OCI-LY3 (cell line): ENCODE data around the gene CCDC102B.
"Not testable (repeated sequence)": the region's sequence is repeated elsewhere in the genome, so short reads cannot be mapped to it uniquely, and the experiment has no call there.

ENCODE experiments used
- H2AFZ ChIP-seq: fragments of 200-600, 300-600 bp; shearing (Covaris generic); 2 replicates; pipeline ENCODE4 v1.6.0; 2014; ENCODE audit warnings: antibody characterized with exemption, low read depth, low read length
- H3K27ac ChIP-seq: fragments of 200-600, 300-600 bp; sonication (generic); 2 replicates; pipeline ENCODE4 v1.5.1; 2014; ENCODE audit warnings: mild to moderate bottlenecking, low read length, moderate library complexity, mixed read lengths
- H3K27me3 ChIP-seq: fragments of 200-600, 300-600 bp; sonication (generic); 2 replicates; pipeline ENCODE4 v1.6.1; 2014; ENCODE audit warnings: low read depth, low read length, mixed read lengths
- H3K36me3 ChIP-seq: fragments of 200-600, 300-600 bp; sonication (generic); replicated peaks from 2 replicates; pipeline ENCODE3; 2014; ENCODE audit warnings: low read depth, low read length, mixed read lengths
- H3K4me1 ChIP-seq: fragments of 300-600, 200-600 bp; sonication (generic); 2 replicates; pipeline ENCODE4 v1.6.1; 2014; ENCODE audit warnings: low read length, mixed read lengths
- H3K4me2 ChIP-seq: fragments of 200-600, 300-600 bp; sonication (generic); 2 replicates; pipeline ENCODE4 v1.6.1; 2014; ENCODE audit warnings: low read length, mixed read lengths
- H3K4me3 ChIP-seq: fragments of 300-600, 200-600 bp; sonication (generic); 2 replicates; pipeline ENCODE4 v1.5.1; 2014; ENCODE audit warnings: antibody characterized with exemption, mild to moderate bottlenecking, low read length, moderate library complexity
- H3K79me2 ChIP-seq: fragments of 300-600, 200-600 bp; shearing (Covaris generic); 2 replicates; pipeline ENCODE4 v1.6.1; 2014; ENCODE audit warnings: mild to moderate bottlenecking, low read length, mixed read lengths
- H3K9ac ChIP-seq: fragments of 300-600, 200-600 bp; shearing (Covaris generic); 2 replicates; pipeline ENCODE4 v1.6.0; 2014; ENCODE audit warnings: mild to moderate bottlenecking, low read length, moderate library complexity
- H3K9me3 ChIP-seq: fragments of 200-600, 300-600 bp; shearing (Covaris generic); 2 replicates; pipeline ENCODE4 v1.6.1; 2014; ENCODE audit warnings: low read length, mixed read lengths; ENCODE audit not compliant: insufficient read depth
- H4K20me1 ChIP-seq: fragments of 200-600, 300-600 bp; sonication (generic); 2 replicates; pipeline ENCODE4 v1.6.1; 2016; ENCODE audit warnings: low read length, mixed read lengths; ENCODE audit not compliant: insufficient read depth
- CTCF ChIP-seq: fragments of 200-600, 300-600 bp; sonication (generic); IDR thresholded peaks from 2 replicates; pipeline ENCODE4 v1.5.1; 2014; ENCODE audit warnings: antibody characterized with exemption, low read length, low read depth
- EZH2phosphoT487 ChIP-seq: fragments of 200-600 bp; shearing (Covaris generic); IDR thresholded peaks from 2 replicates; pipeline ENCODE4 v1.6.1; 2018; ENCODE audit warnings: antibody characterized with exemption, mixed run types, low read depth

CCDC102B gene

GRCh38 chr18:68937029-68937599 lies 139.2 kb downstream of the CCDC102B start:
- H3K9ac ChIP-seq = no peak overlapping the region
- no peaks in the 10 kb centered on the region for H3K79me2 ChIP-seq
- no peaks in the 10 kb centered on the region for H3K27me3 ChIP-seq
- no peaks in the 10 kb centered on the region for H3K9me3 ChIP-seq
- H3K36me3 ChIP-seq = no peaks in the 10 kb centered on the region
- H2AFZ ChIP-seq = peak overlapping the region; percentile 8; the same call in 1 of the 2 replicates
- H3K4me3 ChIP-seq = no peak overlapping the region
- TF ChIP-seq CTCF = no peak
- no peak for TF ChIP-seq EZH2phosphoT487
- H3K4me1 ChIP-seq = no peaks in the 10 kb centered on the region
- H4K20me1 ChIP-seq = no peaks in the 10 kb centered on the region
- H3K4me2 ChIP-seq = no peak overlapping the region
- H3K27ac ChIP-seq = no peak overlapping the region

GRCh38 chr18:68940039-68940438 lies 142.2 kb downstream of the CCDC102B start:
- Histone ChIP-seq H3K27ac (no peak overlapping the region), H3K9me3 (no peaks in the 10 kb centered on the region), H3K9ac (no peak overlapping the region), H3K4me3 (no peak overlapping the region), H4K20me1 (no peaks in the 10 kb centered on the region), H2AFZ (no peak overlapping the region), H3K4me2 (no peak overlapping the region), H3K79me2 (no peaks in the 10 kb centered on the region), H3K27me3 (no peaks in the 10 kb centered on the region), H3K4me1 (no peaks in the 10 kb centered on the region), H3K36me3 (no peaks in the 10 kb centered on the region)
- TF ChIP-seq CTCF (no peak), EZH2phosphoT487 (no peak)

GRCh38 chr18:68940754-68941153 lies 142.9 kb downstream of the CCDC102B start:
- H3K4me1 ChIP-seq = no peaks in the 10 kb centered on the region
- H3K27me3 ChIP-seq = no peaks in the 10 kb centered on the region
- no peaks in the 10 kb centered on the region for H3K79me2 ChIP-seq
- H3K4me2 ChIP-seq = no peak overlapping the region
- H3K9me3 ChIP-seq = no peaks in the 10 kb centered on the region
- no peak for TF ChIP-seq CTCF
- no peak for TF ChIP-seq EZH2phosphoT487
- H3K4me3 ChIP-seq = no peak overlapping the region
- no peak overlapping the region for H2AFZ ChIP-seq
- no peaks in the 10 kb centered on the region for H3K36me3 ChIP-seq
- no peaks in the 10 kb centered on the region for H4K20me1 ChIP-seq
- no peak overlapping the region for H3K9ac ChIP-seq
- no peak overlapping the region for H3K27ac ChIP-seq

- H3K27me3 ChIP-seq = no peaks in the 10 kb centered on the region
- no peak overlapping the region for H3K27ac ChIP-seq
- H3K9ac ChIP-seq = no peak overlapping the region
- peak overlapping the region; percentile 0; the same call in 1 of the 2 replicates for H2AFZ ChIP-seq
- no peaks in the 10 kb centered on the region for H3K9me3 ChIP-seq
- no peaks in the 10 kb centered on the region for H3K36me3 ChIP-seq
- no peaks in the 10 kb centered on the region for H3K79me2 ChIP-seq
- TF ChIP-seq CTCF = no peak
- no peak for TF ChIP-seq EZH2phosphoT487
- no peak overlapping the region for H3K4me2 ChIP-seq
- no peaks in the 10 kb centered on the region for H4K20me1 ChIP-seq
- no peak overlapping the region for H3K4me3 ChIP-seq
- no peaks in the 10 kb centered on the region for H3K4me1 ChIP-seq
Measured at GRCh38 chr18:68942230-68942629, 144.3 kb downstream of the CCDC102B start.

- H3K4me2 ChIP-seq, H4K20me1 ChIP-seq, H3K79me2 ChIP-seq, H3K9ac ChIP-seq, H3K9me3 ChIP-seq, H3K36me3 ChIP-seq, H3K4me3 ChIP-seq, H3K27ac ChIP-seq, H3K4me1 ChIP-seq, H2AFZ ChIP-seq, H3K27me3 ChIP-seq: not testable (repeated sequence)
Measured at GRCh38 chr18:68943861-68944260, 146.0 kb downstream of the CCDC102B start.
